HG02610 (cell line): ENCODE measurements around the gene PCBP1.
"Not testable (repeated sequence)": the region's sequence is repeated elsewhere in the genome, so short reads cannot be mapped to it uniquely, and the experiment has no call there.

Experiments
- ATAC-seq: cut with Tn5 transposase; IDR thresholded peaks from one replicate; pipeline ENCODE4 v1.9.1; 2021; ENCODE audit warnings: mild to moderate bottlenecking, moderate library complexity; ENCODE audit not compliant: unreplicated experiment

The PCBP1 gene

DNA sequence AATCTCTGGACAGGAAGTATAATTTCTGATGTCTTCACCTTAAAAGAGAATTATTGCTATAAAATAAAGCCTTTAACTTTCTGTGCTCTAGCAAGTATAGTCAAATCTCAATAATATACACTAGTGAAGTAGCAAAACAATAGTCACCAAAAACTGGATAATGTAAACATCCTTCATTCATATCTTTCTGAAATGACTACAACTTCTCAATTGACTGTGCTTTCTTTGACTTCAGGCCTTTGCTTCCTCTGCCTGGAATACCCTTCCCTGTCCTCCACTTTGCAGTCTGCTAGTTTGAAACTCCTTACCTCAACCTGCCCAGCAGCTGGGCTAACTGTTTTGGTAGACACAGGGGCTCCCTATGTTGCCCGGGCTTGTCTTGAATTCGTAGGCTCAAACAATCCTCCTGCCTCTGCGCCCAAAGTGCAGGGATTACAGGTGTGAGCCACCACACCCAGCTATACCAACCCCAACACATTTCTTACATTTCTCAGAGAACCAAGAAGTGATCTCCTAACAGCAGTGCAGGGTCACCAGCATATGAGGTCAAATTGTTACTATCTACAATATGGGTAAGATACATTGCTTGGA lies 6.6 kb upstream of the PCBP1 start:
- ATAC-seq: no peak

DNA sequence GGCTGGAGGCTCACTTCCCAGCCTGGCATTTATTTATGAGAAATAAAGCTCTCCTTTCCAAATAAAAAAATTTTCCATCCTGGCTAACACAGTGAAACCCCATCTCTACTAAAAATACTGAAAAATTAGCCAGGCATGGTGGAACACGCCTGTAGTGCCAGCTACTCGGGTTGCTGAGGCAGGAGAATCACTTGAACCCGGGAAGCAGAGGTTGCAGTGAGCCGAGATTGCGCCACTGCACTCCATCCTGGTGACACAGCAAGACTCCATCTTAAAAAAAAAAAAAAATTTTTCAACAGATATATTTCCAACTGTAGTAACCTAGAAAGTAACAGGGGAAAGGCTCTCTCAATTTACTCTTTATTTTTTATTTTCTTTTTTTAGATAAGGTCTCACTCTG lies 6.1 kb upstream of the PCBP1 start:
- ATAC-seq: no peak

- ATAC-seq: peak; percentile 45
Measured at GRCh38 chr2:70083344-70084156, 3.7 kb upstream of the PCBP1 start.

- ATAC-seq: no peak
Measured at GRCh38 chr2:70084973-70085710, 2.1 kb upstream of the PCBP1 start.

DNA sequence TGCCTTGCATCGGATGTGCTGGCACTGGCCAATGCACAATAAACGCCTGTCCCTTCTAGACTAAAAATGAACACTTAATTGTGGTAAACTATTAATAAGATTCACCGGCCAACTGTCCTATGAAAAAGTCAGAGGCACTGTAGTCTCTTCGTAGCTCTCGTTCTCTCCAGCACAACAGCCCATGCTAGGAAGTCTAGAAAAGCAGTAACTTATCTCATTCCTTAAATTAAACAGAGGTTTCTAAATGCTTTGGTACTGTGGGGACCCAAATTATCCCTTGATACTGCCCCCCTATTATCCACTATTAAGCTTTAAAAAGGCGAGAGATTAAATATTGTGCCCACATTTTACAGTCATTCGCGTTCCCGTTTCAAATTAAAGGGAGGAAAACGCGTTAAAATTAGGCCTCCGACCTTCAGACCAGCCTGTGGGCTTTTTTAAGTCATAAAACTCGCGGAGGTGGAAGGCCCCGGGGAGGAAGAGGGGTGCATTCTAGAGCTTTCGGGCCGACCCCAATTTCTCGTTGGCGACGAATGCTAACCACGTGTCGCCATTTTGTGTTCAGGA lies 1.5 kb upstream of the PCBP1 start:
- no peak for ATAC-seq

- peak; percentile 17 for ATAC-seq
Measured at GRCh38 chr2:70086278-70086837, 919 bp upstream of the PCBP1 start.

- no peak for ATAC-seq
Measured at GRCh38 chr2:70087702-70088597, 673 bp downstream of the PCBP1 start.

DNA sequence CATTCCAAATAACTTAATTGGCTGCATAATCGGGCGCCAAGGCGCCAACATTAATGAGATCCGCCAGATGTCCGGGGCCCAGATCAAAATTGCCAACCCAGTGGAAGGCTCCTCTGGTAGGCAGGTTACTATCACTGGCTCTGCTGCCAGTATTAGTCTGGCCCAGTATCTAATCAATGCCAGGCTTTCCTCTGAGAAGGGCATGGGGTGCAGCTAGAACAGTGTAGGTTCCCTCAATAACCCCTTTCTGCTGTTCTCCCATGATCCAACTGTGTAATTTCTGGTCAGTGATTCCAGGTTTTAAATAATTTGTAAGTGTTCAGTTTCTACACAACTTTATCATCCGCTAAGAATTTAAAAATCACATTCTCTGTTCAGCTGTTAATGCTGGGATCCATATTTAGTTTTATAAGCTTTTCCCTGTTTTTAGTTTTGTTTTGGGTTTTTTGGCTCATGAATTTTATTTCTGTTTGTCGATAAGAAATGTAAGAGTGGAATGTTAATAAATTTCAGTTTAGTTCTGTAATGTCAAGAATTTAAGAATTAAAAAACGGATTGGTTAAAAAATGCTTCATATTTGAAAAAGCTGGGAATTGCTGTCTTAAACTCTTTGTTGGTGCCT lies 1.4 kb downstream of the PCBP1 start:
- ATAC-seq: no peak

DNA sequence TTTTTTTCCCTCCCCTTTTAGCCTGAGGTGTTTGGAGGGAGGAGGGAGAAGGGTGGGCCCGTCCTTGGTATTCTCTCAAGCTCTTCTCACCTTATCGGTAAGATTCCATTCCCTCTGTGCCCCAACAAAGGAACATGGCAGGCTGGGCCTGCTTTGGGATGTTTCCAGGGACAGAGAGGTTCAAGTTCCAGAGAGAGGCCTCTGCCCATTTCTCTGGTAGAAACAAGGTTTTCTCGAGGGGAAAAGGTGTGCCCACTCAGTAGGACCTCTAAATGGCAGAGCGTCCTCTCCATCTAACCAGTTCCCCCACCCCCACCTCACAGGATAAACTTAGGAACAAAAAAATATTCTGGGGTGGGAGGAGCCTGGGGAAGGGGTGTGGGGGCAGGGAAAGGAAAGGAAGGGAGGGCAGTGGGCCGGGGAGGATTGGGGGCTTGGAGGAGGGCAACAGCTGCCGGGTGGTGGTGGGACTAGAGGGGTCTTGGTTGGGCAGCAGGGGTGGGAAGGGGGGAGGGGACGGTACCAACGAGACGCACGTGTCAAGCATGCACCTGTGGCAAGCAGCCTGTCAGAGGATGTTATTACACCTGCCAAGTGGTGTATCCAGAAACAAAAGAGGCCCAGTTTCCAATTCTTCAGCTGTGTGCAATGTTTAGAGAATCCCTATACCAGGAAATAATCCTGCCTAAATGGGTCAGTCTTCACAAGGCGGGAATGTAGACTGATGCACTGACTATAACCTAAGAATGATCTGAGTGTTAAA lies 2.1 kb downstream of the PCBP1 start:
- ATAC-seq: no peak

GRCh38 chr2:70089983-70090525 lies 2.8 kb downstream of the PCBP1 start:
- no peak for ATAC-seq

GRCh38 chr2:70090706-70091334 lies 3.5 kb downstream of the PCBP1 start:
- no peak for ATAC-seq

GRCh38 chr2:70091364-70091763 lies 4.1 kb downstream of the PCBP1 start:
- no peak for ATAC-seq

DNA sequence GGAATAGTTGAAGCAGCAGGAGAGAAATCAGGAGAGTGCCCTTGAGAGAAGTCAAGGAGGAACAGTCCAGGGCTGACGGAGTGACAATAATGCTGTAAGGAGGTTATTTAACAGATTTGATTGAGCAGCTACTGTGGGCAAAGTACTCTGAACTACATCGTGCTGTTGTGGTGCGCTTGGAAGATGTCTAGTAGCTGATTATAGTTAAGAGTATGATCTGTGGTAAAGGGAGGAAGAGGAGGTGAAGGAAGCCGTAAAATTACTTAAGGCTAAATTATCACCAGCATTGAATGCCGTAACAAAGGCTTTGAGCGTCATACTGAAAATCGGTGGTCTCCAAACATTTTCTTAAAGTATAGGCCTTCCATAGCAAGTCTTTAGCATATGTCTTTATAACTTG lies 4.5 kb downstream of the PCBP1 start:
- ATAC-seq: no peak

- not testable (repeated sequence) for ATAC-seq
Measured at GRCh38 chr2:70092576-70093243, 5.4 kb downstream of the PCBP1 start.

- no peak for ATAC-seq
Measured at GRCh38 chr2:70094171-70094977, 7.1 kb downstream of the PCBP1 start.

- peak; percentile 74 for ATAC-seq
Measured at GRCh38 chr2:70094978-70095719, 7.9 kb downstream of the PCBP1 start.
